HTR-8/SVneo (cell line): ENCODE measurements around the gene KLHDC4.
"Not testable (repeated sequence)": the region's sequence is repeated elsewhere in the genome, so short reads cannot be mapped to it uniquely, and the experiment has no call there.

Experiments used
- DNase-seq: peaks from one replicate; pipeline ENCODE4 v3.0.0; 2011; ENCODE audit warnings: low spot score, mixed read lengths; ENCODE audit not compliant: insufficient read length
- FAIRE-seq: peaks from 2 replicates; lab custom pipeline; 2011; peaks lifted over from hg19 to GRCh38; lab: Jason Lieb, UNC

Gene KLHDC4

DNA sequence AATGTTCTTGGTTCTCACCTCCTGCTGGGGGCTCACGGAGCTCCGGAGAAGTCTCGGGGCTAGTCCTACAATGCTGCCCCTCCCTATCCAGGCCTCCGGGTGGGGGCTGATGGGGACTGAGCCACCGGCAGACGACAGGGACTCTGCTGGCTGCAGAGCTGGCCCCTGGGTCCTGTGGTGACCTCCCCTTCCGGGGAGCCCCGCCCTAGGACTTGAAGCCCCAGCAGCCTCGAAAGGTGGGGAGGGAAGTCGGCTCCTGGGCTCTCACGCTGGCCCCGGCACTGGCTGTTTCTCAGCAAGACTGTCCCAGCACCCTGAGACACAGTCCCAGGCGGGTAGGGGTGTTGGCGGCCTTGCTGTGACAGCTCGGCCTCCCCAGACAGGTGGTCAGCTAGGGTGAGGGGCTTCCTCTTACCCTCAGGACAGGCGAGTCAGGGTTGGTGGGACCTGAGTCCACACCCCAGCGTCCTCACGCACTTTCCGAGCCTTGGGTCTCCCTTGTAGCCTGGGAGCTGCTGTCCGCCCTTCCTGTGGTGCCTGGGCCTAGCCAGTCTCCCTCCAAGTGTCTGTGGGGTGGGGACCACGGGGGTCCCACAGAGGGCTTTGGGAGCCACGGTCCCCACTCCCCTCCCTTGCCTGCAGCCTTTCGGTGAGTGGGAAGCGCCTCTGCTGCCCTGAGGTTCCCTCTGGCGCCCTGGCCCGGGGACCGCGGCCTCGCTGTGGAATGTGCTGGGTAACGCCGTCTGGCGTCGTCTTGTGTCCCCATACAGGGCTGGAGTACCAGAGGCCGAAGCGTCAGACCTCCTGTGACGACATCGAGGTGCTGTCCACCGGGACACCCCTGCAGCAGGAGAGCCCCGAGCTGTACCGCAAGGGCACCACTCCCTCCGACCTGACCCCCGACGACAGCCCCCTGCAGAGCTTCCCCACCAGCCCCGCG, 76.6 kb downstream of the KLHDC4 start:
- DNase-seq = no peak
- no peak for FAIRE-seq

DNA sequence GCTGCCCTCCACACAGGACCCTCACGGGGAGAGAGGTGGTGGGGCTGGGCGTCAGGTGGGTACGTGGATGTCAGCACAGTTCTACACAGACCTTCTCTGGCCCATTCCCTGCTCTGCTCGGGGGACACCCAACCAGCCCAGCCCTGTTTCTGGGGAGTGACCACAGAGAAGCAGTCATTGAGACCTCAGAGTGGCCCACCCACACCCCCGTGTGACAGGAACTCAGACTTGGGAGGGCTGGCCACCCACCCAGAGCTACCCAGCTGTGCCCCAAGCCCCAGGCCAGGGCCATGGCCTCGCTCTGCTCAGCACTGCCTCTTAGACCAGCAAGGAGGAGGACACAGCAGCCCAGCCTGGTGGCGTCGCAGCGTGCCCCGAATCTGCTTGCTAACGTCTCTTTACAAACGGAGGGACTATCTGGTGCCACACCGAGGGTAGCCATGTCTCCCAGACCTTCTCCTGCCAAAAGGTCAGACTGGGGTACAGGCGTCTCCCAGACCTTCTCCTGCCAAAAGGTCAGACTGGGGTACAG, 77.7 kb downstream of the KLHDC4 start:
- FAIRE-seq (no peak), DNase-seq (no peak)

DNA sequence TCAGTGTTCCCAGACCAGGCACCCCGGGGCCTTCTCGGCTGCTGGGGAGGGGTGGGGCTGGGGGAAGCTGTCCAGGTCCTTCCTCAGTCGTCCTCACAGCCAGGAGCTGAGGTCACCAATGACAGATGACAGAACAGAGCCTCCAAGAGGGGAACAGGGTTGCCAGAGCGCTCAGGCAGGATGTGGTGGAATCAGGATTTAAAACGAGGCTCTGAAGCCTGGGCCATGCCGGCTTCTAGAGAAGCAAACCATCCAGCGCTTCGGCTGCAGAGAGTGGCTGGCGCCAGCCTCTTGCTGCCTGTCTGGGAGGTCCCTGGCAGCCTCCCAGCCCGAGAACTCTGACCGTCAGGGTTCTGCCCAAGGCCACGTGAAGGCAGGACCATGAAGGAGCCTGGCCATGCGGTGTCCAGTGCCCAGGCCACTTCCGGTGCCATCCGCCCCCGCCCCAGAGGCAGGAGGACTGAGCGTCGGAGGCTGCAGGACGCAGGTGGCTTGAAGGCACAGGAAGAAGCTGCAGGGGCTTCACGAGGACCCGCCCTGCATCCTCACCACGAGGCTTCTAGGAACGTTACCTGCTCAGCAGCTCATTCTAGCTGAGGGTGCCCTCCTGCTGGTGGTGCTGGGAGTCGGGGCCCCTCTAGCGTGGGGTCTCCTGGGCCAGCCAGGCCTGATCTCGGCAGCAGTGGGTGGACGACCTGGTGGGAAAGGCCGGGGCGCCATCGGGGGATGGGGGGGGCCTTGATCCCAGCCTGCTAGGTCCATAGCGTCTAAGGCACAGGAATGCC, 78.5 kb downstream of the KLHDC4 start:
- DNase-seq = no peak
- no peak for FAIRE-seq

DNA sequence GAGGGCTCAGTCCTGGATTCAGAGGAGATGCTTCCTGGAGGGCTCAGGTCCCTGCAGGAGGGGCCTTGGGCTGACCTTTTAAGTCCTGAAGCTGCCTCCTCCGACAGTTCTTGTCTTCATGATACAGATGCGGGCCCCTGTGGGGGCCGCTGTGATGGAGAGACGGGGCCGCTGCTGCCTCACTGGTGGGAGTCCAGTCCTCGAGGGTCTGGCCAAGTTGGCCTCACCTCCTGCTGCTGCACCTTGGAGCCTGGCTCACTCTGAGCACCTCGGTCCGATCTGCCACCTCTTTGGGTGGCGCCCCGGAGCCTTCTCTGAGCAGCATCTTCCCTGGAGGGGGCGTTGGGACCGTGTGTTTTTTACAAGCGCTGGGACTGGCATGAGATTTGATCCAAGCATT, 79.1 kb downstream of the KLHDC4 start:
- FAIRE-seq (no peak), DNase-seq (no peak)

DNA sequence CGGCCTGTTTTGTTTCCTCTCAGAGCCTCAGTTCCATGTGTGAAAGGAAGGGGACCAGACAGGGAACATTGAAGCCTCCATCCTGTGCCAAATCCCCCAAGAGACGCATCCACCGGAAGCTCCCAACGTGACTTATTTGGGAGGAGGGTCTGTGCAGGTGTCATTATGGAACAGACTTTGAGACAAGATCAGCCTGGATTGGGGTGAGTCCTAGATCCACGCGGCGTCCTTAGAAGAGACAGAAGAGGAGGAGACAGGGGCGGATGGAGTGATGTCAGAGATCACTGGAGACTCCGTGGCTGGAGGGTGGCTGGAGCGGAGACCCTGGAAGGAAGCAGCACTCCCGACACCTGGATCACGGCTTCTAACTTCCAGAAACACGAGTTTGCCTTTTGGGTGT, 80.0 kb downstream of the KLHDC4 start:
- FAIRE-seq = no peak
- DNase-seq = no peak

DNA sequence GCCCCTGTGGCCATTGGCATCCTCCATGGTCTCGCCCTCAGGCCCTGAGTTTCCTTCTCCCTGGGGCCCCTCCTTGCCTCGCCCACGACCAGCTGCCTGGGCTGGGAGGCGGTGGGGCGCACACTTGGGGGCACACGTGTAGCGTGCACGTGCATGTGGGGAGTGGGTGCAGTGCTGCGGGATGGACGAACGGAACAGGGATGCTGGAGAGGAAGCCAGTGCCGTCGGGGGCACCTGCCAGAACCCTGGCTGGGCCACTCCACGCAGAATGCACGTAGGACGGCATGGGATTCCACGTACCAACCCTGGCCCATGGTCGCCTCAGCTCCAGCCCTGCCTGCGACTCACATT, 80.4 kb downstream of the KLHDC4 start:
- DNase-seq (no peak), FAIRE-seq (no peak)

DNA sequence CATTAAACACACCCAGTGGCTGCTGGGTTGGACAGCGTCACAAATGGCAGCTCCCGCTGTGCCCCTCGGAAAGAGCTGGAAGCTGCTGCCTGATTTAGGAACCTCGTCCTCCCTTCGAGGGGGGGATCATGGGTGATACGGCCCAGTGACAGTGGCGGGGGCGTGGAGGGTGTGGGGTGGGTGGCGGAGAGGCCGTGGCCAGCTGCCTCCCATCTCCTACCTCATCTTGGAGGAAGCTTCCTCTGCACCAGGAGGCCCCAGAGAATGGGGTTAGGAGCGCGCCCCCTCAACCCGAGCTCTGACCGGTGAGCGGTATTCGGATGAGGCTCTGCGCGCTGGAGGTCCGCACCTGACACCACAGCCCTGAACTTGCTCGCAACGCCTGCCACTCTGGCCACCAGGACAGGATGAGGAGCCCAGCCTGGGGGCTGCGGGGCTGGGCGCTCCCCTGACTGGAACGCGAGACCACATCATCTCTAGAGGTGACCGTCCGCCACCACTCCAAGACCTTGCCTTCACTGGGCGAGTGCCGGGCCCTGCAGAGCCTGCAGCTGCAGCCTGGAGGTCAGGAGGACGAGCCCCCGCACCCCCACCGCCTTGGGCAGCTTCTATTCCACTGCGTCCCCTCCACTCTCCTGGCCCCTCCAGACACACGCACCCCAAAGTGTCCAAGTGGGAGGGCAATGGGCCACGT, 80.9 kb downstream of the KLHDC4 start:
- DNase-seq (no peak), FAIRE-seq (no peak)

DNA sequence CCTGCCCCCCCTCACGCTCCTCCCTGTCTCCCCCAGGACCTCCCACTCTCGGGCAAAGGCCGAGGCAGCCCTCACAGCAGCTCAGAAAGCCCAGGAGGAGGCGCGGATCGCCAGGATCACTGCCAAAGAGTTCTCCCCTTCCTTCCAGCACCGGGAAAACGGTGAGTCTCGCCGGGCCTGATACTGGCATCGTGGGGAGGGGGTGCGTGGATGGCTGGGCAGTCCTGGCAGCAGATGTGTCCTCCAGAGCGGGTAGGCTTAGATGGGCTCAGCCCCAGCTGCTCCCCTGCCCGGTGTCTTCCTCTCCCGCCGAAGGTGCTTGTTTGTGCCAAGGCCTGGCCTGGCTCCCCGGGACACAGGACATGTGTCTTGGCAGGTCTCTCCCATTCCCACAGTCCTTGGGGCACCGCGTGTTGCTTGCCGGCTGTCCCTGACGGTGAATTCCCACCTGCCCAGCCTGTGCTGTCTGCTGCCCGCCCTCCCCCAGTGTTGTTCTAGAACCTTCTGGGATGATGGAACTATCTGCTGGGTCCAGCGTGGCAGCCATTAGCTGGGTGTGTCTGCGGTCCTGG, 81.6 kb downstream of the KLHDC4 start:
- no peak for FAIRE-seq
- DNase-seq = no peak

DNA sequence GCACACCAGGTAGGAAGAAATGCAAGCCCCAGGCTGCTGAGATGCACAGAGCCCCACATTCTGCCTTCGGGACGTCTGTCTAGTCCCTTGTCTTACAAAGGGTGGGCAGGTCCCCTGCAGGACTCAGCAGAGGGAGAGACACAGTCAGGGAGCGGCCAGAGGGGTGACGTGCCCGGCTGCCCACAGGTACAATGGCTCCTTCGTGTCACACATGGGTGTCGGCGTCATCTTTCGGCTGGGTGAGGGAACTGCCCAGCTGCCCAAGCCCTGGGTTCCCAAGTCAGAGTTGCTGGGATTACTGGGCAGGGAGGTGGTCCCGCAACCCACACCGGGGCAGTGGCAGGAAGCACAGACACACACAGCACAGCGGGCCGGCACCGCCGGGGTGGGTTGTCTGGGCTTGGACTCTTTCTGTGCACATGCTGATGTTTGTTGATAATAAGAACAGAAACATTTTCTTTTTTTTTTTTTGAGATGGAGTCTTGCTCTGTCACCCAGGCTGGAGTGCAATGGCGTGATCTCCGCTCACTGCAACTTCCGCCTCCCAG, 82.9 kb downstream of the KLHDC4 start:
- FAIRE-seq = no peak
- DNase-seq = no peak

DNA sequence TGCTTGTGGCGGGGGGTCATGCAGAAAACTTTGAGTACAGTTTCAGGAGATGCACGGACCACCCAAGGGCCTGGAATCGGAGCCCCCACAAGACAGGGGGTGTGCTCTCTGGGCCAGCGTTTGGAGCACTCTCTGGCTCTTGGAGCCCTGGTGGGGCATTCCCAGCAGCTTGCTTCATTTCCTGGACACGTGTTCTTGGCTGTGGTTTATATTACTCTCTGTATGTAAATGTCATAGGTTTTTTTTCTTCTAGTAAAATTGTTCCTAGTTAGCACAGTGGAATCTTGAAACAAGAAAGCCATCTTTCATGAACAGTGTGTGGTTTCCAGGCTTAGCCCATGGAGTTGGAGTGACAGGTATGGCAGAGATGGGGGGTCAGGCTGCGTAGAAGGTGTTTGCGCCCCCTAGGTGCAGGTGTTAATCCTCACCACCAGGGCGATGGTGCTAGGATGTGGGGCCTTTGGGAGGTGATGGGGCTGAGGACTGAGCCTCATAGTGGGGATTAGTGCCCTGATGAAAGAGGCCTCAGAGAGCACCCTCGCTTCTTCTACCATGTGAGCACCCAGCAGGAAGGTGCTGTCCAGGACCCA, 83.7 kb downstream of the KLHDC4 start:
- FAIRE-seq = peak; percentile 36

DNA sequence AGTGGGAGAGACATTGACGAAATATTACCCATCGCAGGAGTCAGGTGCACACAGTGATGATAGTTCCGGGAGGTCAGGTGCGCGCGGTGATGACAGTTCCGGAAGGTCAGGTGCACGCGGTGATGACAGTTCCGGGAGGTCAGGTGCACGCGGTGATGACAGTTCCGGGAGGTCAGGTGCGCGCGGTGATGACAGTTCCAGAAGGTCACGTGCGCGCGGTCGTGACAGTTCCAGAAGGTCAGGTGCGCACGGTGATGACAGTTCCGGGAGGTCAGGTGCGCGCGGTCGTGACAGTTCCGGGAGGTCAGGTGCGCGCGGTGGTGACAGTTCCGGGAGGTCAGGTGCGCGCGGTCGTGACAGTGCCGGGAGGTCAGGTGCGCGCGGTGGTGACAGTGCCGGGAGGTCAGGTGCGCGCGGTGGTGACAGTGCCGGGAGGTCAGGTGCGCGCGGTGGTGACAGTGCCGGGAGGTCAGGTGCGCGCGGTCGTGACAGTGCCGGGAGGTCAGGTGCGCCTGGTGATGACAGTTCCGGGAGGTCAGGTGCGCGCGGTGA, 84.7 kb downstream of the KLHDC4 start:
- DNase-seq = not testable (repeated sequence)
- peak; percentile 69 for FAIRE-seq

More for the DNA sequence above, 83.7 kb downstream of the KLHDC4 start:
- DNase-seq = peak; percentile 48

DNA sequence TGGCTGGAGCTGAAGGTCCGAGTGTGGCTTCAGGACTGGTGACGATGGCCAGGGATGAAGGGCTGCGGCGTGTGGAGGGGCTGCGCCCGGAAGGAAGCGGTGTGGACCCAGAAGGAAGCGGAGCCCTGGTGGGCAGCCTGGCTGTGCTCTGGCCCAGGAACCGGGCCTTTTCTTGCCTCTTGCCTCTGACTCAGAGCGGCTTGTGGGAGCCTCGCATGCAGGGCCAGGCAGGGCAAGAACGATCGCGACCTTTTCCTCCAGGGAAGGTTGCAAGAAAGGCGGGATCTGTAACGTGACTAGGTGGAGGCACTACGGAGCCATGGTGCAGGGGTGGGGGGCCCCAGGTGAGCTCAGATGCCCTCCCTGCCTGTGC, 85.5 kb downstream of the KLHDC4 start:
- FAIRE-seq (no peak), DNase-seq (no peak)

DNA sequence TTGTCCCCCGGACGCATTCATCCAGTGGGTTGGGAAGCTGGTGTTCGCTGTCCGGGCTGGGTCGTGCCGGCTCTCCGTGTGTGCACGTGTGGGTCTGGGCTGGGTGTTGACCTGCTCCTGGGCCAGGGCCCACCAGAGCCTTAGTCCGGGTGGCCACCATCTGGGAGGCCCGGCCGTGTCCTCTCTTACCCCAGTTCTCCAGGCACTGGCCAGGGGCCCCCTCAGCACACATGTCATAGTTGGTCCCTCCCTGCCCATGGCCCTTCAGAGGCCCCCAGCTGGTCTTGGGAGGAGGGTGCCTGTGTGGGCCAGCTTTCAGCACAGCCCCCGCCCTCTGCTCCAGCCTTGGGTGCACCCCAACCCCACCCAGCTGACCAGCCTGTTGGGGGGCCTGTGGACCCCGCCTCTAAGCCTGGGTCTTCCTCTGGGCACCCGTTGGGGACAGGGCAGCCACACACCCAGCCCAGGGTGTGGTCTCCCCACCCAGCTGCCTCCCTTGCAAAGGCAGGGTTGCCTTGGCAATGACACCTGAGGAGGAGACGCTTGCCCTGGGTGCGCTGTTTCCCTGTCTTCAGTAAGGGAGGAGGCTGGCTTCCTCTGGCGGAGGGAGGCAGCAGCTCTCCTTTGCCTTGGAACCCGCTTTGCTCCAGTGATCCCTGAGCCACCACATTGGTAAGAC, 86.1 kb downstream of the KLHDC4 start:
- no peak for DNase-seq
- no peak for FAIRE-seq

DNA sequence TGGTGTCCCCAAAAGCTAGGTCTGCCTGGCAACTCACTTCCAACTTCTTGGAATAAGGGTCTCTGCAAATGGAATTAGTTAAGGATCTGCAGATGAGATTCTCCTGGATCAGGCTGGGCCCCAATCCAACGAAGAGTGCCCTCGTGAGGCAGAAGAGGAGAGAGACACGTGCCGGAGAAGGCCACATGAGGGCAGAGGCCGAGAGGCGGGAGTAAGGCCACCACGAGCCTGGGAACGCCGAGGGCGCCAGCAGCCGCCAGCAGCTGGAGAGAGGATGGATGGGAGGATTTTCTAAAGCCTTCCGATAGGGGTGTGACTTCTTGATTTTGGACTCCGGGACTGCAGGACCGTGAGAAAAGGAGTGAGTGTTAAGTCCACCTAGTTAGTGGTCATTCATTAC, 87.2 kb downstream of the KLHDC4 start:
- FAIRE-seq (no peak), DNase-seq (no peak)

DNA sequence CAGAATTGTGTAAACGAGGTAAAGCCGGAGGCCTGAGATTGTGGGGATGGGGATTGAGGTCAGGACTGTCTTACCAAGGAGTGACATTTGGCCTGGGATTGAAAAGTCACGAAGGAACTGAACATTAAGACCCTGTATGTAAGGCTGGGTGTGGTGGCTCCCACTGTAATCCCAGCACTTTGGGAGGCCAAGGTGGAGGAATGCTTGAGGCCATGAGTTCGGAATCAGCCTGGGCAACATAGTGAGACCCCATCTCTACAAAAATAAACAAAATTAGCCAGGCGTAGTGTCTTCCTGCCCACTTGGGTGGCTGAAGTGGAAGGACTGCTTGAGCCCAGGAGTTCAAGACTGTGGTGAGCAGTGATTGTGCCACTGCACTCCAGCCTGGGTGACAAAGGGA, 88.0 kb downstream of the KLHDC4 start:
- DNase-seq (no peak), FAIRE-seq (no peak)

DNA sequence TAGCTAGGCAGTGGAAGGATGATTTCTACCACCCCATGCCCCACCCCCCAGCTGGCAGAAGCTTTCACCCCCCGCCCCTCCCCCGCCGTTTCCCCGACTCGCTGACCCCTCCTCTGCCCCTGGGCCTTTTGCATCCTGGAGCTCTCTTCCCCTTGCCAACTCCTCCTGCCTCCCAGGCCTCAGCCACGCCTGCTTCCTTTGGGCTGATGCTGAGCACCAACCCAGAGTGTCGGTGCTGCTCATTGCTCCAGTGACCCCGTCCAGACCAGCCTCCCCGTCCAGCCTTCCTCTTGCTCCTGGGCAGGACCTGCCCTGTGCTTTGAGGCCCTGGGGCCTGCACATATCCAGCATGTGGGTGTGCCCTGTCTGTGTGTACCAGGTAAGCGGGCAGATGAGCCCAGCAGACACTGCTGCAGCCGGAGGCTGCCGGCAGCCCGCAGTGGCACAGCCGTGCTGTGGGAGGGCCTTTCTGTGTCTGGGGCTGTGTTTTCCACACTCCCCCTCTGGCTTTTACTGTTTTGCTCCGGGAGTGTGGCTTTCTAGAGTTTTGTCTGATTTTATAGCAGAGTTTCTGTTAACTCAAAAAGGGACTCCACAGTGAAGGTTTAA, 90.6 kb downstream of the KLHDC4 start:
- DNase-seq = no peak
- peak; percentile 26 for FAIRE-seq

DNA sequence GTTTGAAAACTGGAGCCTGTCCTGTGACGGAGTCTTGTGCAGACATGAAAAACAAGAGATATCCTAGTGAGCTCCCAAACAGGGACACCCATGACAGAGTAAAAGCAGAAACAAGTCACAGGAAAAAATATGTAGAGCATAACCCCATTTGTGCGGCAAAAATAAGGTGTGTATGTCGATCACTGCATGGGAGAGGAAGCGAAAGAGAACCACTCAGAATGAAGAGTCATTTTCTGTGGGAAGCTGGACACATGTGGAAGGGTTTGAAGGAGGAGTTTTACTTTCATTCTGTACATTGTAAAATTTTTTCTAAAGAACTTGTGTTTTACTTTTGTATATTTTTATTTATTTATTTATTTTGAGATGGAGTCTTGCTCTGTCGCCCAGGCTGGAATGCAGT, 91.4 kb downstream of the KLHDC4 start:
- FAIRE-seq = no peak
- DNase-seq = no peak

DNA sequence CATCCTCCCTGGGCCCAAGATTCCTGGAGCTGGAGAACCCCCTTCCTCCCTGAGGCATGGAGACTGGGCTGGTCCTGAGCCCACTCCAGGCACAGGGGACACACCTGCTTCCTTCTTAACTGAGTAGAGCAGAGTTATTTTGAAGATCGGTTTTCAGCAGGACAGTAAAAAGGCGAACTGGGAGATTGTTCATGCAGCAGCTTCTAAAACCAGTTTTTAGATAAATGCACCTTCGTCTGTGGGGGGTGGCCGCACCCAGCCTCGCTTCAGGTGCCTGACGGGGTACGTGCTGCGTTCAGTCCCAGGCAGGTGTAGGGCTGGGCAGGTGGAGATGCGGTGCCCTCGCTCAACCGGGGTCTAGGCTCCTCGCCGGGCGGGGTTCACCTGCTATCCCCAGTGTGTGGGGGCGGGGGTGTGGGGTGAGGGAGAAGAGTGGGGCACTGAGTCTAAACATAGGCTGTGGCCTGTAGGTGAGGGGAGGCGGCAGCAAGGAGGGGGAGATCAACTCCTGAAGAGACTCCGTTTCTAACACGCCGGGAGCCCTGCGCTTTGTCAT, 94.0 kb downstream of the KLHDC4 start:
- DNase-seq = no peak
- FAIRE-seq = no peak
